T-helper 22 cell (primary cell): ENCODE data around the gene CCL27.

Experiments used
- DNase-seq: peaks from one replicate; pipeline ENCODE4 v3.0.0-alpha.2; 2020; ENCODE audit warnings: low read depth

The CCL27 gene

GRCh38 chr9:34627716-34628655 lies 34.5 kb downstream of the CCL27 start:
- no peak for DNase-seq

- DNase-seq, result no peak
These were observed 37.3 kb downstream of the CCL27 start for GRCh38 chr9:34625186-34625486.

GRCh38 chr9:34624475-34625185 lies 37.8 kb downstream of the CCL27 start:
- DNase-seq, result no peak

- no peak for DNase-seq
These were observed 38.9 kb downstream of the CCL27 start for GRCh38 chr9:34623374-34624235.

GRCh38 chr9:34620061-34620994 lies 42.1 kb downstream of the CCL27 start, which contains the start of gene DCTN3:
Gene DCTN3 (minus strand): TSS chr9:34620495. CDS start chr9:34620464, 31 bp downstream.
- peak; percentile 86 for DNase-seq

GRCh38 chr9:34615132-34615531 lies 47.3 kb downstream of the CCL27 start:
- DNase-seq, result no peak

- peak; percentile 41 for DNase-seq
These were observed 49.6 kb downstream of the CCL27 start for GRCh38 chr9:34612788-34613390.
